HG02943 (cell line): ENCODE data around the gene UROC1.

ENCODE experiments used
- ATAC-seq: cut with Tn5 transposase; IDR thresholded peaks from one replicate; pipeline ENCODE4 v1.9.1; 2021; ENCODE audit warnings: mild to moderate bottlenecking, low read depth, moderate library complexity; ENCODE audit not compliant: unreplicated experiment

Gene UROC1

DNA sequence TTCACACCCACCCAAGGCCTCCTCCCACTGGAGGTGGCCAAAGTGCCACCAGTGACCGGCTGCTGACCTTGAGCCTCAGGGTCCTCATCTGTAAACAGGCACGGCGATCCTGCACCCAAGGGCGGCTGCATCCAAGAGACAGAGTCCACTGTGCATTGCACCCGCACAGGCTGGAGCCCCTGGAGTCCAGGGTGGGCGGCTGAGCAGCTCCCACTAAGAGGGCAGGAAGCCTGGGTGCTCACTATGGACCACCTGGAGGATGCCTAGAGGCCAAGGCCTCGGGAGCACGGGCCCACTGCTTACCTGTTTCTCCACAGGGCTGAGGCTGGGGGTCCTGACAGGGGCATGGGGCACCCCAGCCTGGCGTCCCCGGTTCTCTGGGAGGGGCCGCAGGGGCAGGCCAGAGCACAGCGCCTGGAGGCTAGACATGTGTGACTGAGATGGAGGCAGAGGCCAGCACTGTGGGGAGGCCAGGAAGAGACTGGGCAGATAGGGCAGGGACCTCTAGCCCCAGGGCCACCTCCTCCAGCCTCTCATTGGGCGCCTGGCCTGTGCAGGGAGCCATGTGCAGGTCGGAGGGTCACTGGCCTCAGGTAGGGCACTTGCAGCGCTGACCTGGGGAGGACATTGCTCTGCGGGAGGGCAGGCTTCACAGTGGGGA lies at the start of gene UROC1:
Gene UROC1, minus strand, starts transcription at position 483 of the 661 bp plus-strand sequence. Its CDS starts 54 bp downstream, at position 429.
- no peak for ATAC-seq

DNA sequence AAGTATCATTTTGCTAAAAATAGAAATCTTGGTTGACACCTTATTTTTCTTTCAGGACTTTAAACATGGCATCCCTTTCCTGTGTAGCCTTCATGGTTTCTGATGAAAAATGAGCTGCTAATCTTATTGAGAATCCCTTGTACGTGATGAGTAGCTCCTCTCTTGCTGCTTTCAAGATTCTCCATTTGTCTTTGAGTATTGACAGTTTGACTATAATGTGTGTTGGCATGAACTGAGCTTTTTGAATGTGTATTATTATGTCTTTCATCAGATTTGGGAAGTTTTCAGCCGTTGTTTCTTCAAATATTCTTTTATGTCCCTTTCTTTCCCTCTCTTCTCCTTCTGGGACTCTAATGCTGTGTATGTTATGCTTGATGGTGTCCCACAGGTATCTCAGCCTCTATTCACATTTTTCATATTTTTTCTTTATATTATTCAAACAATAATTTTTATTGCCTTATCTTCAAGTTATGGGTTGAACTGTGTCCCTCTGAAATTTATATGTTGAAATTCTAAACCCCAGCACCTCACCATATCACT lies 45.2 kb upstream of the UROC1 start:
- no peak for ATAC-seq

GRCh38 chr3:126558336-126559071 lies 40.9 kb upstream of the UROC1 start, which contains the start of gene C3orf22:
TSS of gene C3orf22 (minus strand) at chr3:126558932. CDS start at chr3:126553390, 5,542 bp downstream.
- ATAC-seq, result no peak

GRCh38 chr3:126557761-126558160 lies 40.2 kb upstream of the UROC1 start:
- no peak for ATAC-seq

- ATAC-seq, result no peak
These were observed 39.8 kb upstream of the UROC1 start for GRCh38 chr3:126557415-126557745.

- no peak for ATAC-seq
These were observed 39.3 kb upstream of the UROC1 start for GRCh38 chr3:126556637-126557414.

- no peak for ATAC-seq
These were observed 38.4 kb upstream of the UROC1 start for GRCh38 chr3:126555795-126556636.

- ATAC-seq, result no peak
These were observed 37.3 kb upstream of the UROC1 start for GRCh38 chr3:126554560-126555525.

DNA sequence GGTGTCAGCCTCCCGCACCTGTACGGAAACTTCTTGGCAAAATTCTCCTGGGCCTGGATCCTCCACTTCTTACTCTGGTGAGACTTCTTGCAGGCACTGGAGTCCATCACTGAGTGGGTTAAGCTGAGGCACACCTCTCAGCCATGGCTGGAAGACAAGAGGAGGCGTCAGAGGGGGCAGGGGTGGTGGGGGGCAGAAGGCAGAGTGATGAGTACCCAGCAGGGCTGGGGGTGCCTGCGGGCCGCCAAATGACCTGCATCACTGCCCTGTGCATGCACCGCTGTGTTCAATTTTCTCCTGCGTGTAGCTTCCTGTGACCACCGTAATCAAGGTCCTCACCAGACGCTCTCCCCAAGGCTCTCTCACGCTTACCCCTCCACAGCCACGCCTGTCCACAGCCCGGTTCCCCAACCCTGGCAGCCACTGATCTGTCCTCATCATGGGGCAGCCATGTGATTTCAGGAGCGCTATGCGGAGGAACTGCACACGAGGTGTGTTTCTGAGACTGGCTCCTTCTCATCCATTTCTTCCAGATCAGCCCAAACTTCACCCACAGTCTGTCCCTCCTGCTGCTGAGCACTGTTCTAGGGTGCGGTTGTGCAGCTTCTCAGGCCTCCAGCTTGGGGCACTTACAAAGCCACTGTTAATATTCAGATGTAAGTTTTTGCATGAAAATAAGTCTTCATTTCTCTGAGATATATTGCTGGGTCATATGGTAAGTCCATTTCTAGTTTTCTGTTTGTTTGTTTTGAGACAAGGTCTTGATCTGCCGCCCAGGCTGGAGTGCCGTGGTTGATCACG lies 35.9 kb upstream of the UROC1 start:
- no peak for ATAC-seq

- ATAC-seq, result no peak
These were observed 35.2 kb upstream of the UROC1 start for GRCh38 chr3:126552688-126553283.

GRCh38 chr3:126551839-126552687 lies 34.5 kb upstream of the UROC1 start:
- ATAC-seq, result no peak

DNA sequence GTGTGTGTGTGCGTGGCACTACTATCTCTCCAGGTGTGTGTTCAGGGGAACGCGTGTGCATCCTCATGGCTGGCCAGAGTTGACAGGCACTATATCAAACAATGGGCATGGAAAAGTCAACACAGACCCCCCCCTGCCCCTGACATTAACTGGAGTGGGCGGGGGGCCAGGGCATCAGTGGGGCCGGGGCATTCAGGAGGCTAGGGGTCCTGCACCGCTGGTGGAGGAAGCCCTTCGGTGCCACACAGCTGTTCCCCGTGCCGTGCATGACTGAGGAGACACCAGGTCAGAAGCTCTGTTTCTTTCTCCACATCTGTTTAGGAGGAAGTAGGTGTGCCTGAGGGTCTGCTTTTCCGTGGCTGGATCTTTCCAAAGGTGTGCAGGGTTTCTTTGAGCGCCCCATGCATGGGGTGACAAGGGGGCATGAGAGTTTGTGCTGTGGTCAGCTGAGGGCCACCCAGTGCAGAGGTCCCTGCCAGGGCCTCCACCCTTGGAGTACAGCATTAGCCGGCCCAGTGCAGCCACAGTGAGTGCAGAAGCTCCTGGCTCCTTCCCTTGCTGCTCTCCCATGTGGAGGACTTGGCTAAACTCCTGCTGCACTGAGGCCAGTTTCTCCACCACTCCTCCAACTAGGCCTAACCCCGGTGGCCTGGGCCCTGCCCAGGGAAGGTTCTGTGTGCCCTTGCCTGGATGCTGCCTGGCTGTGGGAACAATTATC lies 33.7 kb upstream of the UROC1 start:
- no peak for ATAC-seq

DNA sequence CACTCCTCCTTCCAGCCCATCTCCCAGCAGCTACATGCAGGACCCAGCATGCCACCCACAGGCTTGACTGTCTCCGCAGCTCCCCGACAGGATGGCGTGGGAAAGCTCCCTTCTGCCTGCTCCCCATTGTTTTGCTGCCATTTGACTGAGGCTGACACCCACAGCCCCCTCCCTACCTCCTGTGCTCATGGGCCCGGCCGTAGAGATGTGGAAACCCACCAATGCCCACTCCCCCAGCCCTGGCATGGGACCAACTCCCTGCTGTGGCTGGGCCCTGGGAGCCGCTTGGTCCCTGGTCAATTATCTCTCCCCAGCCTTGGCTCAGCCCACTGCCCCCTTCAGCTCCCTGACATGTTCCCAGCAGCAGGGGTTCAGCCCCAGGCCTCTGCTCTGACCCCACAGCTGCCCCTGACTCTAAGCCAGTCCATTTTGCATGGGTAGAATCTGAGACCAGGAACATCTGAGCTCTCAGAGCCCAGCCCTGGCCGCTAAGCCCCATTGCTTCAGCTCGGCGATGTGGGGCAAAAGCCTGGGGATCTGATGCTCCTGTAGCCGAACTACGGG lies 33.0 kb upstream of the UROC1 start:
- no peak for ATAC-seq

GRCh38 chr3:126549861-126550487 lies 32.4 kb upstream of the UROC1 start:
- no peak for ATAC-seq
